HepG2 (cell line): ENCODE data around the gene SLC16A3. TPM values are rescaled to one million over a fixed set of nuclear protein-coding genes. Genes with fewer than 3 reads are reported as not detected.
A peak's percentile ranks its signal among the peaks of the same experiment; 100 is the strongest.

Experiments used
- CCAR2 ChIP-seq: fragments of 200-400 bp; formaldehyde crosslinking; optimal IDR thresholded peaks from 2 replicates; pipeline ENCODE3; 2018; ENCODE audit warnings: low read depth, mild to moderate bottlenecking, low read length, moderate library complexity
- FLYWCH1 ChIP-seq: sonication (generic); formaldehyde crosslinking; IDR thresholded peaks from 2 replicates; pipeline ENCODE4 v1.8.1; 2023; ENCODE audit warnings: mild to moderate bottlenecking, missing genetic modification reagents
- FOXK1 ChIP-seq: sonication (generic); formaldehyde crosslinking; IDR thresholded peaks from 2 replicates; pipeline ENCODE4 v1.4.0; 2020; ENCODE audit warnings: low read depth, missing genetic modification reagents, borderline replicate concordance
- FOXO1 ChIP-seq: sonication (generic); formaldehyde crosslinking; IDR thresholded peaks from 2 replicates; pipeline ENCODE4 v1.4.0; 2020; ENCODE audit warnings: missing genetic modification reagents
- HDAC2 ChIP-seq: sonication (generic); formaldehyde crosslinking; IDR thresholded peaks from 2 replicates; pipeline ENCODE4 v1.4.0; 2020; ENCODE audit warnings: missing genetic modification reagents
- IRF9 ChIP-seq: sonication (generic); formaldehyde crosslinking; IDR thresholded peaks from 2 replicates; pipeline ENCODE4 v1.8.0; 2022; ENCODE audit warnings: missing genetic modification reagents, mild to moderate bottlenecking, borderline replicate concordance
- MED8 ChIP-seq: sonication (generic); formaldehyde crosslinking; IDR thresholded peaks from 2 replicates; pipeline ENCODE4 v1.8.1; 2023; ENCODE audit warnings: mild to moderate bottlenecking, missing genetic modification reagents; ENCODE audit not compliant: insufficient replicate concordance
- PAXIP1 ChIP-seq: sonication (generic); formaldehyde crosslinking; conservative IDR thresholded peaks from 2 replicates; pipeline ENCODE4 v1.4.0; 2020; ENCODE audit warnings: mild to moderate bottlenecking, missing genetic modification reagents, moderate library complexity
- PHF8 ChIP-seq: sonication (generic); formaldehyde crosslinking; IDR thresholded peaks from 2 replicates; pipeline ENCODE4 v1.5.0; 2020; ENCODE audit warnings: missing genetic modification reagents
- TCF7 ChIP-seq: sonication (generic); IDR thresholded peaks from 2 replicates; pipeline ENCODE4 v1.6.1; 2016; ENCODE audit warnings: antibody characterized with exemption, low read depth
- ZNF274 ChIP-seq: sonication (generic); formaldehyde crosslinking; IDR thresholded peaks from 2 replicates; pipeline ENCODE4 v1.5.1; 2020; ENCODE audit warnings: mild to moderate bottlenecking, missing genetic modification reagents
- ZNF468 ChIP-seq: sonication (generic); formaldehyde crosslinking; IDR thresholded peaks from 2 replicates; pipeline ENCODE4 v1.8.0; 2022; ENCODE audit warnings: mild to moderate bottlenecking, moderate library complexity, missing genetic modification reagents
- ZNF709 ChIP-seq: sonication (generic); formaldehyde crosslinking; IDR thresholded peaks from 2 replicates; pipeline ENCODE4 v1.5.0; 2020; ENCODE audit warnings: mild to moderate bottlenecking, missing genetic modification reagents
- ZNF782 ChIP-seq: sonication (generic); formaldehyde crosslinking; IDR thresholded peaks from 2 replicates; pipeline ENCODE4 v1.4.0; 2020; ENCODE audit warnings: missing genetic modification reagents, mild to moderate bottlenecking, borderline replicate concordance
- ZSCAN5A ChIP-seq: sonication (generic); formaldehyde crosslinking; IDR thresholded peaks from 2 replicates; pipeline ENCODE4 v1.8.0; 2022; ENCODE audit warnings: mild to moderate bottlenecking, missing genetic modification reagents, borderline replicate concordance
- polyA plus RNA-seq, 8 experiments: library from polyadenylated mRNA; depleted of rRNA in 3 of 8; stranded (reverse) in 7 of 8; unstranded in 1 of 8; fragments of >200 nt; fragmentation: Illumina TruSeq in 4 of 8; extraction: Trizol in 4 of 8; gene quantifications; 2 replicates each; pipeline versions ENCODE4 v1.2.1 to v1.2.3, GENCODE V29; 2011 to 2016; ENCODE audit warnings: low read depth in 4 of 8, missing spikeins in 1 of 8, mixed read lengths in 1 of 8; ENCODE audit not compliant: insufficient read depth in 1 of 8
- total RNA-seq, 5 experiments: library from RNA; depleted of rRNA; stranded (reverse); fragments of >200 nt; fragmentation: Illumina TruSeq; extraction: Trizol; gene quantifications; 2 replicates each; pipeline ENCODE4 v1.2.3, GENCODE V29; 2016; ENCODE audit warnings: low read depth in 1 of 5
- TF ChIP-seq, protein P1 (sequence below): sonication (generic); formaldehyde crosslinking; IDR thresholded peaks from 2 replicates; pipeline ENCODE4; 2020; ENCODE audit warnings: missing genetic modification reagents, mild to moderate bottlenecking, borderline replicate concordance
- TF ChIP-seq, protein P2 (sequence below): sonication (generic); formaldehyde crosslinking; IDR thresholded peaks from 2 replicates; pipeline ENCODE4 v1.4.0; 2020; ENCODE audit warnings: mild to moderate bottlenecking, missing genetic modification reagents

The SLC16A3 gene
- total and polyA plus RNA-seq, 2 of the 13 experiments (the other 11 are each of a cell fraction or from before 2014, with no cell fraction given) = 242 to 349 TPM

DNA sequence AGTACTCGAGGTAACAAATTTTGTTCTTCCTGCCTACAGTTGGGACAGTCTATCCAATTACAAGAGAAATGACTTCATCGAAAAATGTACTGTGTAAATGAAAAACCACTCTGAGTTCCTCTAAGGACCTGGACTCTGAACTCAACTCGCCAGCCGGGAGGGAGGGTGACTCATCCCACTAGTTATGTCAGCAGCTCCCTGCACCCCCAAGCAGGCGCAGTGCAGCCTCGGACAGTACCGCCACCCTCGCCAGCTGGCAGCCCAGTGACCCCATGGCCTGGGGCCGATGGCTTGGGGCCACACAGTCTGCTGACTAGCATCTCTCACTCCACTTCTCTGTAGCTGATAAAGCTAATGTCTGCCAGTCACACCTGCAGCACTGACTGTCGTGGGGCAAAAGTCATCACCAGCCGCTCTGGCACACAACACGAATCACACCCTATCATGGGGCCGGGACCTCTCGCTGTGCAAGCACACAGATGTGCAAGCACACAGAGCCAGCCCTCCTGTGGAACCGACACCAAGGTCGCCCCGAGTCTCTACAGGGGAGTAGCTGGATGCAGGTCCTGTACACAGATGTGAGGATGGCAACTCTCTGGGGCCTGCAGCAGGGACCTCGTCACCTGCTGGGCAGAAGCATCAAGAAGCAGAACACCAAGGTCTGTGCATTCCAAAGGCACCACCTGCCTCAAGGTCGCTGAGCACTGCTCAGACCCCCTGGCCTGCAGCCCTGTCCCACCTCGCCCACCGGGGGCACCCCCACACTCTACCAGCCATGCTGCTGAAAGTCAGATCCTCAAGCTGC lies 38.9 kb downstream of the SLC16A3 start (continued):
- TF ChIP-seq ZSCAN5A (peak; percentile 86), CCAR2 (no peak), FOXO1 (peak; percentile 86), IRF9 (CRISPR knock-in tag) (no peak; the same call in 1 of the 2 replicates), TCF7 (no peak), ZNF709 (CRISPR knock-in tag) (no peak), MED8 (CRISPR knock-in tag) (peak; percentile 83), PHF8 (CRISPR knock-in tag) (no peak; the same call in 1 of the 2 replicates), FLYWCH1 (no peak), FOXK1 (CRISPR knock-in tag) (peak; percentile 88), ZNF468 (no peak), HDAC2 (CRISPR knock-in tag) (peak; percentile 98), ZNF782 (CRISPR knock-in tag) (peak; percentile 72; the same call in 1 of the 2 replicates), PAXIP1 (CRISPR knock-in tag) (peak; percentile 96), ZNF274 (CRISPR knock-in tag) (0 out of 2 replicates have a peak, but pooled peaks have one; percentile 49)
- TF ChIP-seq, protein P1, sequence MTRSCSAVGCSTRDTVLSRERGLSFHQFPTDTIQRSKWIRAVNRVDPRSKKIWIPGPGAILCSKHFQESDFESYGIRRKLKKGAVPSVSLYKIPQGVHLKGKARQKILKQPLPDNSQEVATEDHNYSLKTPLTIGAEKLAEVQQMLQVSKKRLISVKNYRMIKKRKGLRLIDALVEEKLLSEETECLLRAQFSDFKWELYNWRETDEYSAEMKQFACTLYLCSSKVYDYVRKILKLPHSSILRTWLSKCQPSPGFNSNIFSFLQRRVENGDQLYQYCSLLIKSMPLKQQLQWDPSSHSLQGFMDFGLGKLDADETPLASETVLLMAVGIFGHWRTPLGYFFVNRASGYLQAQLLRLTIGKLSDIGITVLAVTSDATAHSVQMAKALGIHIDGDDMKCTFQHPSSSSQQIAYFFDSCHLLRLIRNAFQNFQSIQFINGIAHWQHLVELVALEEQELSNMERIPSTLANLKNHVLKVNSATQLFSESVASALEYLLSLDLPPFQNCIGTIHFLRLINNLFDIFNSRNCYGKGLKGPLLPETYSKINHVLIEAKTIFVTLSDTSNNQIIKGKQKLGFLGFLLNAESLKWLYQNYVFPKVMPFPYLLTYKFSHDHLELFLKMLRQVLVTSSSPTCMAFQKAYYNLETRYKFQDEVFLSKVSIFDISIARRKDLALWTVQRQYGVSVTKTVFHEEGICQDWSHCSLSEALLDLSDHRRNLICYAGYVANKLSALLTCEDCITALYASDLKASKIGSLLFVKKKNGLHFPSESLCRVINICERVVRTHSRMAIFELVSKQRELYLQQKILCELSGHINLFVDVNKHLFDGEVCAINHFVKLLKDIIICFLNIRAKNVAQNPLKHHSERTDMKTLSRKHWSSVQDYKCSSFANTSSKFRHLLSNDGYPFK = peak; percentile 72; the same call in 1 of the 2 replicates
- TF ChIP-seq, protein P2, sequence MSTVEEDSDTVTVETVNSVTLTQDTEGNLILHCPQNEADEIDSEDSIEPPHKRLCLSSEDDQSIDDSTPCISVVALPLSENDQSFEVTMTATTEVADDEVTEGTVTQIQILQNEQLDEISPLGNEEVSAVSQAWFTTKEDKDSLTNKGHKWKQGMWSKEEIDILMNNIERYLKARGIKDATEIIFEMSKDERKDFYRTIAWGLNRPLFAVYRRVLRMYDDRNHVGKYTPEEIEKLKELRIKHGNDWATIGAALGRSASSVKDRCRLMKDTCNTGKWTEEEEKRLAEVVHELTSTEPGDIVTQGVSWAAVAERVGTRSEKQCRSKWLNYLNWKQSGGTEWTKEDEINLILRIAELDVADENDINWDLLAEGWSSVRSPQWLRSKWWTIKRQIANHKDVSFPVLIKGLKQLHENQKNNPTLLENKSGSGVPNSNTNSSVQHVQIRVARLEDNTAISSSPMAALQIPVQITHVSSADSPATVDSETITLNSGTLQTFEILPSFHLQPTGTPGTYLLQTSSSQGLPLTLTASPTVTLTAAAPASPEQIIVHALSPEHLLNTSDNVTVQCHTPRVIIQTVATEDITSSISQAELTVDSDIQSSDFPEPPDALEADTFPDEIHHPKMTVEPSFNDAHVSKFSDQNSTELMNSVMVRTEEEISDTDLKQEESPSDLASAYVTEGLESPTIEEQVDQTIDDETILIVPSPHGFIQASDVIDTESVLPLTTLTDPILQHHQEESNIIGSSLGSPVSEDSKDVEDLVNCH (CRISPR knock-in tag) = no peak
